Measurements from ENCODE around the gene LRRC45. TPM values are rescaled to one million over a fixed set of nuclear protein-coding genes. Genes with fewer than 3 reads are reported as not detected.

Gene LRRC45
- total RNA-seq, 4 donors from 2014 or later, result 0.29 to 14.2 (median 5.3) TPM

DNA sequence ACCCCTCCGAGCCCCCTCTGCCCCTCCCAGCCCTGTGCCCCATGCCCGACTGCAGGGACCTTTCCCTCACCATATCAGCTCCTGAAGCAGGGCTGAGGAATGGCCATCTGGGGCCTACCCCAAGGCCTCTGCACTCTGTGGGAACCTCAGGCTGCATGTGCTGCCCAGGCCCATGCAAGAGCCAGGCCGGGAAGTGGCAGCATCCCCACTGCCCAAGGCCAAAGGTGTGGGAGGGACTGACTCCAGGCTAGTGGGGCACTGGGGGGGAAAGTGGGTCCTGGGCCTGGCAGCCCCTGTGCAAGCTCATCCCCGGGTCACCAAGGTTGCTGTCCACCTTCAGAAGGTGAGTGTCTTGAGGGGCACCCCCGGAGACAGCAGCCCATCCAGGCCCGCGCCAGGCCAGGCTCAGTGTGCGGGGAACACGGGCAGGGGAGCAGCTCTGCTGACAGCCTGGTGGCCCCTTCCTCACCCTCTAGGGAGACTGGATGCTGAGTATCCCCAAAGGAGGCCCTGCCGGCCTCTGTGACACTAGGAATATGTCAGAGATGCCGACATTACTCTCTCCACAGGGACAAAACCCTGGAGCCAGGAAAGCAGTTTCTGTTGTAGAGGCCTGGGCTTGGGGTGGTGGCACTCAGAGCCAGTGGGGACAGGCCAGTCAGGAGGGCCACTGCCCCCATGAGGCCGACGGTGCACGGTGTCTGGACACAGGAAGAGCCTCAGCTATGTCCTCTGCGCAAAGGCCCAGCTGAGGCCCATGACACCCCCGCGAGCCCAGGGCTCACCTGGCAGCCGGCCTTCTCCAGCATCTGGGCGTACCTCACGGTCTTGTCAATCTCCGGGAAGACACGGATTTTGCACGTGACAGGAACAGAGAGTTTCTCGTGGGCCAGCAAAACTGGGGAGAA is 39.2 kb downstream of the LRRC45 start:
- Histone ChIP-seq H3K4me1 (peaks cover 0 to 10% of the 10 kb centered on the region in 2 donors), H3K27me3 (no peaks in the 10 kb centered on the region), H3K4me3 (no peak overlapping the region), H3K9me3 (no peaks in the 10 kb centered on the region), H3K27ac (no peak overlapping the region), H3K36me3 (no peaks in the 10 kb centered on the region)
- TF ChIP-seq POLR2A (IDR thresholded peaks at IDR 0.05), result no peak
- TF ChIP-seq, protein P1, sequence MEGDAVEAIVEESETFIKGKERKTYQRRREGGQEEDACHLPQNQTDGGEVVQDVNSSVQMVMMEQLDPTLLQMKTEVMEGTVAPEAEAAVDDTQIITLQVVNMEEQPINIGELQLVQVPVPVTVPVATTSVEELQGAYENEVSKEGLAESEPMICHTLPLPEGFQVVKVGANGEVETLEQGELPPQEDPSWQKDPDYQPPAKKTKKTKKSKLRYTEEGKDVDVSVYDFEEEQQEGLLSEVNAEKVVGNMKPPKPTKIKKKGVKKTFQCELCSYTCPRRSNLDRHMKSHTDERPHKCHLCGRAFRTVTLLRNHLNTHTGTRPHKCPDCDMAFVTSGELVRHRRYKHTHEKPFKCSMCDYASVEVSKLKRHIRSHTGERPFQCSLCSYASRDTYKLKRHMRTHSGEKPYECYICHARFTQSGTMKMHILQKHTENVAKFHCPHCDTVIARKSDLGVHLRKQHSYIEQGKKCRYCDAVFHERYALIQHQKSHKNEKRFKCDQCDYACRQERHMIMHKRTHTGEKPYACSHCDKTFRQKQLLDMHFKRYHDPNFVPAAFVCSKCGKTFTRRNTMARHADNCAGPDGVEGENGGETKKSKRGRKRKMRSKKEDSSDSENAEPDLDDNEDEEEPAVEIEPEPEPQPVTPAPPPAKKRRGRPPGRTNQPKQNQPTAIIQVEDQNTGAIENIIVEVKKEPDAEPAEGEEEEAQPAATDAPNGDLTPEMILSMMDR (IDR thresholded peaks at IDR 0.05), result no peak
- DNase-seq, result no peak
- intact Hi-C loops (cut with DNase I; ENCODE audit: low total_unique reads), result no loop called here

DNA sequence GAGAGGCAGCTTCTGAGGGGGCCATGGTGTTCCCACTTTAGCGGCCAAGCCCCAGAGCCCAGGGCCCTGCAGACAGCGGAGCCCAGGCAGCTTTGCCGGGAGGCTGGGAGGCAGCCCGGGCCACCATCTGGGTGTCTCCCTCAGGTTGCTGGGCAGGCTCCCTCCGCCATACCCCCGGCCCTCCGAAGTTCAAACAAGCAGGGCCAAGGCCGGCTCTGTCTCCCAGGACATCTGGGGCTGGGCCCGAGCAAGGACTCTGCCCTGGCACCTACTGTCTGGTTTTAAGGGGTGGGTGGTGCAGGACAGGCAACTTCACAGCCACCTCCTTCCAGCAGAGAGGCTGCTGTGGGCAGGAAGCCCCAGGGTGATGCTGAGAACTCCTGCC is 39.9 kb downstream of the LRRC45 start:
- Histone ChIP-seq H3K4me1 (peaks cover 0 to 10% of the 10 kb centered on the region in 2 donors), H3K36me3 (no peaks in the 10 kb centered on the region), H3K27me3 (no peaks in the 10 kb centered on the region), H3K9me3 (no peaks in the 10 kb centered on the region), H3K27ac (no peak overlapping the region), H3K4me3 (no peak overlapping the region)
- DNase-seq, result no peak
- TF ChIP-seq, protein P1 (IDR thresholded peaks at IDR 0.05), result no peak
- TF ChIP-seq POLR2A (IDR thresholded peaks at IDR 0.05), result no peak
- intact Hi-C loops (cut with DNase I; ENCODE audit: low total_unique reads), result no loop called here

DNA sequence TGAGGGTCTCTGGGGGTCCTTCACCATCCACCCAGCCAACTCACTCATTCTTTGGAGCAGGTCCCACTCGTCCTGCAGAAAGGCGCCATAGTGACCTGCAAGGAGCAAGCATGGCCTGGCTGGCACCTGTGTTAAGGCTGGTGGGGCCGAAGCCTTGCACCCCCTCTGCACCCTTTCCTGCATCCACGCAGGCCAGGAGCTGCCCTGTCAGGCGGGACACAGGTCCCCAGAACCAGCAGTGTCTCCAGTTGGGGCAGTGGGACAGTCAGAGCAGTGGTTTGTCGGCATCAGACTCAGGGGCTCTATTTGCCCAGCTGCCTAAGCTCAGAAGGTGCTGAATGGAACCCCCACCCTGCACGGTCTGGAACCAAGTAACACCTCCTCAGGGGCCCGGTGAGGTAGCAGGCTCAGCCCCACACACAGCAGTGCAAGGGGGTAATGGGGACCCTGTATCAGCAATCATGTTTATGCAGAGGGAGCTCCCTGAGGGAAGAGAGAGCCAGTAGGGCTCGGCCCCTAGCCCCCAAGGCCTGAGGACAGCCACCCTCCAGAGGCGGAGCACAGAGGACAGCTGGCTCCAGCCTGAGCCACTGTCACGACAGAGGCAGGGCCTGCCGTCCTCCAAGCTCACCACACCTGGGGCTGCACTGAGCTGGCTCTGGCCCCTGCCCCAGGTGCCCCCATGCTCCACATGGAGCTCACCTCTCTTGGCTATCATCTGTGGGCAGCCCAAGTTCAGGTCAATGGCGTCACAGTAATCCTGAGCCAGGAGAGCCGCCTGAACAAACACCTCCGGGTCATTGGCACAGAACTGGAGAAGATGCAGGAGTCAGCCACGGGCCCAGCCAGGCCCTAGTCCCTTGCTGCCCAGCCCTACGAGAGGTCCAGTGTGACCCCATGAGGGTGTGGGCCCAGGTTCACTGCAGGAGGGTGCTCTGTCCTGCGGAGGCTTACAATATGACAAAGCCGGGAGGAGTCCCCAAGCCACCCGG is 40.6 kb downstream of the LRRC45 start:
- Histone ChIP-seq H3K36me3 (no peaks in the 10 kb centered on the region), H3K9me3 (no peaks in the 10 kb centered on the region), H3K4me3 (no peak overlapping the region), H3K27me3 (no peaks in the 10 kb centered on the region), H3K27ac (no peak overlapping the region), H3K4me1 (peaks cover 0 to 10% of the 10 kb centered on the region in 2 donors)
- no peak for DNase-seq
- TF ChIP-seq POLR2A (IDR thresholded peaks at IDR 0.05), result no peak
- TF ChIP-seq, protein P1 (IDR thresholded peaks at IDR 0.05), result no peak
- intact Hi-C loops (cut with DNase I; ENCODE audit: low total_unique reads), result no loop called here

DNA sequence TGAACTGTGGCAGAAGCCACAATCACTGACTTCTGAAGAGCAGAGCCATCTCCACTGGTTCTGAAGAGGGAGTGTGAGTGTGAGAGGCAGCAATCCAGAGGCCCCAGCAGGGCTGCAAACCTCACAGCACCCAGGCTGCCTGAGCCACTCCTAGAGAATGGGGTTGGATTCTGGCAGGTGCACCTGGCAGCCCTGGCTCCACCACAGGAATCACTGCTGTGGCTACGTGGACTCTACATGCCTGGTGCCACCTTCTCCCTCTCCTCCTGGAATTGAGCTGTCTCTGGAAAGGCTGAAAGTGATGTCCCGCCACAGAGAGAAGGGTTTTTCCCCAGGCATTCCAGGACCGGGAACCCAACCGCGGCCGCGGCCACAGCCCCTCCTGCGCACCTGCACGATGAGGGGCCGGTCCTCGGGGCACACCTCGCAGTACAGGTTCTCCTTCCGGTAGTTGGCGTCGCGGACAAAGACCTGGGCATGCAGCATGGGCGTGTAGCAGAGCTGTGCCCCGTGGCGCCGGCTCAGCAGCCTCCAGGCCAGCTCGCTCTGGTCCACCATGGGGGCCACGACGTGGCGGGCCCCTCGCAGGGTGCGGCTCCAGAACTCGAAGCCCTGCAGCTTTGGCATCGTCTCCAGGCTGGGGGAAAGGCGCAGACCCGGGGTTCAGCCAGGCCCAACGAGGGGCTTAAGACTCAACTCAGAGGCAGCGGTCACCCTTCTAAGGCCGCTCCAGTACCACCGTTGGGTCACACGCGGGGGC is 41.5 kb downstream of the LRRC45 start:
- Histone ChIP-seq H3K9me3 (no peaks in the 10 kb centered on the region), H3K4me3 (peak overlapping the region; percentile 69 to 75), H3K36me3 (no peaks in the 10 kb centered on the region), H3K27ac (peak overlapping the region; percentile 88 to 92), H3K4me1 (peaks cover 0 to 10% of the 10 kb centered on the region in 2 donors), H3K27me3 (no peaks in the 10 kb centered on the region)
- TF ChIP-seq, protein P1 (IDR thresholded peaks at IDR 0.05), result no peak
- TF ChIP-seq POLR2A (IDR thresholded peaks at IDR 0.05), result no peak
- intact Hi-C loops (cut with DNase I; ENCODE audit: low total_unique reads), result no loop called here
- no peak for DNase-seq

Measured in uterus (tissue), 4 donors.